GM12872 (cell line): ENCODE data around the gene PRKN.

Source experiments
- TF ChIP-seq, protein P1 (sequence below): IDR thresholded peaks from 3 replicates; pipeline ENCODE4 v1.5.1; 2011; ENCODE audit warnings: low read depth, mild to moderate bottlenecking, low read length, moderate library complexity; ENCODE audit not compliant: insufficient read depth

PRKN gene

DNA sequence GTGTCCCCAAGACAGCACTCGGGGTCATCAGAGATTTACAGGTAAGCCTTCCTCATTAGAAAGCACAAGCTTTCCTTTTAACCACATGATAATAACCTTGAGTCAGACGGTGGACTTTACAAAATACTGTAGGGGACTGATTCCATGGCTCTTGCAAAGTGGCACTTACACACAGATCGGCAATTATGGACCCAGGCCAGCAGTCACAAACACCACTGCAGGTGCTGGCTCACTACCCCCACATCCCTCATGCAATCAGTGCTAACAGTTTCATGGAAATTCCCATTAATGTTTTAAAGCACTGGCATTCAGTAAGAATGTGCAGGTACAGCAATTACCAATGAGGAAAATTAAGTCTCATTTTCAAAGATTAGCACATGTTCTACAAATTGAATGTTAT lies 516.5 kb downstream of the PRKN start:
- TF ChIP-seq, protein P1, sequence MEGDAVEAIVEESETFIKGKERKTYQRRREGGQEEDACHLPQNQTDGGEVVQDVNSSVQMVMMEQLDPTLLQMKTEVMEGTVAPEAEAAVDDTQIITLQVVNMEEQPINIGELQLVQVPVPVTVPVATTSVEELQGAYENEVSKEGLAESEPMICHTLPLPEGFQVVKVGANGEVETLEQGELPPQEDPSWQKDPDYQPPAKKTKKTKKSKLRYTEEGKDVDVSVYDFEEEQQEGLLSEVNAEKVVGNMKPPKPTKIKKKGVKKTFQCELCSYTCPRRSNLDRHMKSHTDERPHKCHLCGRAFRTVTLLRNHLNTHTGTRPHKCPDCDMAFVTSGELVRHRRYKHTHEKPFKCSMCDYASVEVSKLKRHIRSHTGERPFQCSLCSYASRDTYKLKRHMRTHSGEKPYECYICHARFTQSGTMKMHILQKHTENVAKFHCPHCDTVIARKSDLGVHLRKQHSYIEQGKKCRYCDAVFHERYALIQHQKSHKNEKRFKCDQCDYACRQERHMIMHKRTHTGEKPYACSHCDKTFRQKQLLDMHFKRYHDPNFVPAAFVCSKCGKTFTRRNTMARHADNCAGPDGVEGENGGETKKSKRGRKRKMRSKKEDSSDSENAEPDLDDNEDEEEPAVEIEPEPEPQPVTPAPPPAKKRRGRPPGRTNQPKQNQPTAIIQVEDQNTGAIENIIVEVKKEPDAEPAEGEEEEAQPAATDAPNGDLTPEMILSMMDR: no peak

DNA sequence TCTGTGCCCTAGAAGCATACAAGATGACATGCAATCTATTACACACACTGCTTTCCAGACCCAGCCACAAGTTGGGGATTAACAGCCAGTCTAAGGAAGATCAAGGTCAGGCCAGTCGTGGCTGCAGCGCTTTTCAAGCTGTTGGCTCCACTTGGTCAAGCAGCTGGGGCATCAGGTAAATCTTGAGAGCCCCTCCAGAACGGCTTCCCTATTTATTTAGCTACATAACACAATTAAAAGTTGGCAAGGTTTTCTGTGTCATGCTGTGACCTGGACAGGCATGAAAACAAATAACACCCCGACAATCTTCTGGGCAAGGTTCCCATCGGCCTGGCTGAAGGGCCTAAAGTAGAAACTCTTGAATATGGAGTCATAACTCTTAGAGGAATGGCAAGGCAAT lies 524.3 kb downstream of the PRKN start:
- TF ChIP-seq, protein P1: no peak

DNA sequence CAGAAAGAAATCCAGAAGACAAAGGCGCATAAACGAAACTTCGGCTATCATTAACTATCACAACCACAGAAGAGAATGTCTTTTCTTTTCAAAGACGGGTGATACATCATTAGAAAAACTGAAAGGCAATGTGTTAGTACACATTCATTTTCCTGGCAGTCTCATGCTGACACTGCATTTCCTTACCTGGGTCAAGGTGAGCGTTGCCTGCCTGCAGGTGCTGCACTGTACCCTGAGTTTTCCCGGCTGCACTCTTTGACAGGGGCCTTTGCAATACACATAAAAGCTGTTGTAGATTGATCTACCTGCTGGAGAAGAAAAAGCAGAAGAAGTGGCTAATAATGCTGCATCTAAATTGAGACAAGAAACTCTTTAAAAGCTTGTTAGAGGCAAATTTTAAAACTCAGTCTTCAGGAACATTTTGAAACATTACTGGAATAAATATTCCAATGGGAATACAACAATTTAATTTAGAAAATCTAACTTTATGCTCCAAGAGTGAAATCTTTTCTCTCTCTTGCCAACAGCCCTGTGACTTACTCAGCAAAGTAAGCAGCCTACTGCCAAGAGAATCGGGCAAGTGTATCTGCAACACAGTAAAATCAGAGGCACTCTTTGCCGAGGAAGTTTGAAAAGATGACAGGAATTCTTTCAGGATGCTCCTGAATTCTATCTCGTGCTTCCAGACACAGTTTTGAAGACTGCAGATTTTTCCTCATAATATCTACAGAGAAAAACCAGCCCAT lies 526.4 kb downstream of the PRKN start:
- TF ChIP-seq, protein P1: no peak

GRCh38 chr6:162200041-162200440 lies 527.5 kb downstream of the PRKN start:
- TF ChIP-seq, protein P1: no peak

DNA sequence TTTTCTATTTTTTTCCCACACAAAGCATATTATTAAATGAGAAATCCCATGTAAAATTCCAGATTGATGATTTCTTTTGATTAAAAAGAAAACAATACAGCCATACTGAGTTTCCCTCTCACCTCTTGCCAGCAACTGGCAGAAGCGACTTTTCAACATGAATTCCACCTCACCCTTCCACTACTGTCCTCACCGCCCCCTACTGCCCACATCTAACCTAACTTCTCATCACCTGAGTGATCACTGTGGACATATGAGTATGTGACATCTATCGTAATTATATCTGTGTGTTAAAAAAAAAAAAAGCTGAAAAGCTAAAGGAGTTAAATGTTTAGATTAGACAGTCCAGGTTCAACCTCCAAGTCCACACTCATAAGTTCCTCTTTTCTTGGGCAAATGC lies 528.6 kb downstream of the PRKN start:
- TF ChIP-seq, protein P1: no peak

GRCh38 chr6:162198076-162198475 lies 529.5 kb downstream of the PRKN start:
- TF ChIP-seq, protein P1: no peak

DNA sequence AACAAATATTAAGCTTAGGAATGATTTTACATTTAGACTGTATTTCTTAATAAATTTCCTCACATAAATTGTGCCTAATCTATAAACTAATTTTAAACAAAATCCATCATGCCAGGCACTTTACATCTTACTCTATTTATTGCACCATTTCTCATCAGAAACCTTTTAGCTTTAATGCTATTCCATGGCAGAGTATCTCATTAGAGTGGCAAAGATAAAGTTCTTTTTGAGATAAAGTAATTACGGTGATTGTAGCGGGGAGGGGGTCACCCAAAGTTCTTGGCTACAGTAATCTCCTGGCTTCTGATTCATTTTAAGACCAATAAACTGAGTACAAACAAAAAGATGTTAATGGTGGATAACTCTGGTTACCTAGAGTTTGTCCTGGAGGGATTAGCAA lies 532.1 kb downstream of the PRKN start:
- TF ChIP-seq, protein P1: no peak
